GM19240 (cell line): Measurements from ENCODE around the gene LCE2B.

ENCODE experiments used
- DNase-seq: peaks from one replicate; pipeline ENCODE4 v3.0.0; 2011; ENCODE audit warnings: low spot score; ENCODE audit not compliant: insufficient read length

Gene LCE2B

GRCh38 chr1:152728986-152729385, 43.1 kb downstream of the LCE2B start:
- no peak for DNase-seq

- DNase-seq, result no peak
Observed at GRCh38 chr1:152735648-152736047, 49.7 kb downstream of the LCE2B start.
